Measurements from ENCODE around the gene GLT1D1.
"Not testable (repeated sequence)": the region's sequence is repeated elsewhere in the genome, so short reads cannot be mapped to it uniquely, and the experiment has no call there.

GLT1D1 gene

GRCh38 chr12:128852885-128853599 is at the start of gene GLT1D1:
TSS of gene GLT1D1 (plus strand) at chr12:128853478. CDS start at chr12:128853582, 104 bp downstream.
- no peak for TF ChIP-seq CTCF (IDR thresholded peaks at IDR 0.05; ENCODE audit: insufficient read depth, missing control alignments)
- DNase-seq (ENCODE audit: insufficient read length, low spot score) (no peak), FAIRE-seq (no peak)

GRCh38 chr12:128803788-128804187 is 49.5 kb upstream of the GLT1D1 start:
- no peak for FAIRE-seq
- TF ChIP-seq CTCF (IDR thresholded peaks at IDR 0.05; ENCODE audit: insufficient read depth, missing control alignments): no peak
- DNase-seq (ENCODE audit: insufficient read length, low spot score): no peak

DNA sequence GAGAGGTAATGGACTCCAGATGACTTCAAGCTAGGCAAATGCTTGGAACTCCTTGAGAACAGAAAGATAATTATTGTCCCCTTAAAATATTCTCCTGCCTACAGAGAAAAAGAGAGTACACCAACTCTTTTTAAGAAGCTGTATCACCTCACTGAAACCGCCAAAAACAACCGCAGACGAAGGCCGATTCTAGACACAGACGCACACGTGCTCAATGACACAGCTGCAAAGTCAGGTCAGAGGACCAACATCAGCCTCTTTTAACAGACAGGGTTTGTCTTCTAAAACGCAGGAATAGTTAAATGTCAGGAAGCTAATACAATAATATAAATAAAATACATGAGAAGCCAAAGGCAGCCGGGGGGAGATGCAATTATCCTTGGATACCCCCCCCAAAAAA is 48.5 kb upstream of the GLT1D1 start:
- DNase-seq (ENCODE audit: insufficient read length, low spot score) (no peak), FAIRE-seq (no peak)
- TF ChIP-seq CTCF (IDR thresholded peaks at IDR 0.05; ENCODE audit: insufficient read depth, missing control alignments): no peak

GRCh38 chr12:128805406-128805805 is 47.9 kb upstream of the GLT1D1 start:
- not testable (repeated sequence) for FAIRE-seq; DNase-seq (ENCODE audit: insufficient read length, low spot score)

GRCh38 chr12:128806573-128806972 is 46.7 kb upstream of the GLT1D1 start:
- no peak for TF ChIP-seq CTCF (IDR thresholded peaks at IDR 0.05; ENCODE audit: insufficient read depth, missing control alignments)
- FAIRE-seq: no peak
- no peak for DNase-seq (ENCODE audit: insufficient read length, low spot score)

DNA sequence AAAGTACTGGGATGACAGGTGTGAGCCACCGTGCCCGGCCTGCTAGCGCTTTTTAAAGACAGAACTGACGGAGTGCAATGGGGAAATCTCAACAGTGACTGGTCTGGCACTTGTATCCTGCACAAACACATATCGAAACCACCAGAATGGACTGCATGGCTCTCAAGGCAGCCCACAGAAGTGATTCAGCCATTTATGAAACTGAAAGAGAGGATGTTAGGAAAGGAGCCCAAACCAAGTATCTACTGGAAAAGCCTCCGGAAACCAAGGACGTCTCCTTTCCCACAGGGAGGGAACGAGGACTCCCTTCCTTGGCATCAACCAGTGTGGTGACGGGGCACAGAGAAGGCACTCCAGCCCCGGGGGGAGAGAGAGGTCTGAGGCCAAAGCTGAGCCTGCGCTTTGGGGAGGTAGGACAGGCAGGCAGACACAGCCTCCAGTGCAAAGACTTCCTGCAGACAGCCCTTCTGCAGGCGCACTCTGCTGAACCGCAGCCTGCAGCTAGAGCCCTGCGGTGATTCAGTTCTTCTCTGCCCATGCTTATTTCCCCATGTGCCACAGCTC is 46.0 kb upstream of the GLT1D1 start:
- no peak for FAIRE-seq
- DNase-seq (ENCODE audit: insufficient read length, low spot score): no peak
- TF ChIP-seq CTCF (IDR thresholded peaks at IDR 0.05; ENCODE audit: insufficient read depth, missing control alignments): no peak

DNA sequence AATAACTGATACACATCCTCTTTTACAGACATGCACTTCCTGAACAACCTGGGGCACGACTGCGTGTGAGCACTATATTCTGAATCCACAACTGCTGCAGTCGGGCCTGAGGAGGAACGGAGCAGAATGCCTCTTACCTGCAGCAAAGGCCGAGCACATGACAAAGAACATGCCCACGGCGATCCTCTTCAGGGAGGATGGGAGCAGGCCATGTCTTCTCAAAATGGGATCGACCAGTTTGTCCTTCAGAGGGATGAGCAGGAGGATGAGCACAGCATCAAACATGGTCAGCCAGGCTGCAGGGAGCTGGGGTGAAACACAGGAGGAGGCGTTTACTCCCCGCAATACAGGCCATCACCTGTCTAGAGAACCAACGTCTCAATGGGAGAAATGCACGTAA is 44.6 kb upstream of the GLT1D1 start:
- TF ChIP-seq CTCF (IDR thresholded peaks at IDR 0.05; ENCODE audit: insufficient read depth, missing control alignments): no peak
- FAIRE-seq: no peak

More for the DNA sequence above, 44.6 kb upstream of the GLT1D1 start:
- DNase-seq (ENCODE audit: insufficient read length, low spot score): no peak

Measured in D721Med (cell line).